ENCODE data around the gene KIF1A.
"Not testable (repeated sequence)": the region's sequence is repeated elsewhere in the genome, so short reads cannot be mapped to it uniquely, and the experiment has no call there.

- not testable (repeated sequence) for TF ChIP-seq CTCF, POLR2A (IDR thresholded peaks at IDR 0.05)
Measured at GRCh38 chr2:240698852-240699561, 121.0 kb downstream of the KIF1A start.
